ENCODE results near the gene SFXN3.

DNA sequence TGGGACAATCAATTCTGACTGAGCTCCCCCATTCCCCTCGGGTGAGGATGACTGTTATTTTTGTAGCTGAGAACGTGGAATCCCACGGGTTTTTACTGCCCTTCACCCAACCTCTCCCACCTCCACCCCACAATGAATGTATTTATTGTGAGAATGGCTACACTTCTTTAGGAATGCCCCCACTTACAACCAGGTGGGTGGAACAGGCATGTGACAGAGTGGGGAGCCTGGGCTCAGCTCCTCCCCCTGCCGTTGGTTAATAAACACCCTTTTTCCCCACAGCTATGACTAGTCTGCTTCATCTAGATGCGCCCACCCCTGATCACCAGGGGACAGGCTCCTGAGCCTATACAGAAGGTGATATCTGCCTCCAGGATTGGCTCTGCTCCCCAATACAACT is 45.7 kb upstream of the SFXN3 start:
- TF ChIP-seq TAF1 (IDR thresholded peaks at IDR 0.05; ENCODE audit: borderline replicate concordance, low read depth, low read length) (no peak), POLR2A (IDR thresholded peaks at IDR 0.05; ENCODE audit: low read depth, low read length) (no peak), POLR2AphosphoS5 (IDR thresholded peaks at IDR 0.05; ENCODE audit: low read depth, low read length) (no peak)
